NCI-H345 treated with DMSO at 0.1 percent for 48 hours (cell line): ENCODE results near the gene PSG11.
A peak's percentile ranks its signal among the peaks of the same experiment; 100 is the strongest.
"Not testable (repeated sequence)": the region's sequence is repeated elsewhere in the genome, so short reads cannot be mapped to it uniquely, and the experiment has no call there.

ENCODE experiments used
- DNase-seq: peaks from one replicate; lab custom pipeline; 2025; ENCODE audit not compliant: unreplicated experiment; lab: John Stamatoyannopoulos, UW

Gene PSG11

GRCh38 chr19:42989186-42989585 lies 37.1 kb downstream of the PSG11 start:
- DNase-seq: peak; percentile 2

GRCh38 chr19:42988206-42988605 lies 38.1 kb downstream of the PSG11 start:
- DNase-seq: not testable (repeated sequence)

GRCh38 chr19:42985588-42985987 lies 40.7 kb downstream of the PSG11 start:
- no peak for DNase-seq

GRCh38 chr19:42982111-42982510 lies 44.2 kb downstream of the PSG11 start:
- not testable (repeated sequence) for DNase-seq

GRCh38 chr19:42971451-42971850 lies 54.8 kb downstream of the PSG11 start:
- not testable (repeated sequence) for DNase-seq

- no peak for DNase-seq
Observed at GRCh38 chr19:42965176-42965575, 61.1 kb downstream of the PSG11 start.

- no peak for DNase-seq
Observed at GRCh38 chr19:42961119-42961518, 65.2 kb downstream of the PSG11 start.
